22Rv1 (cell line): ENCODE measurements around the gene PPP2R5C.

Source experiments
- CTCF ChIP-seq: fragments of 450-650 bp; IDR thresholded peaks from 2 replicates; pipeline ENCODE4 v1.5.1; 2017; ENCODE audit warnings: mild to moderate bottlenecking
- ZFX ChIP-seq: fragments of 450-650 bp; IDR thresholded peaks from 2 replicates; pipeline ENCODE4 v1.6.1; 2017; ENCODE audit warnings: antibody characterized with exemption, borderline replicate concordance

DNA sequence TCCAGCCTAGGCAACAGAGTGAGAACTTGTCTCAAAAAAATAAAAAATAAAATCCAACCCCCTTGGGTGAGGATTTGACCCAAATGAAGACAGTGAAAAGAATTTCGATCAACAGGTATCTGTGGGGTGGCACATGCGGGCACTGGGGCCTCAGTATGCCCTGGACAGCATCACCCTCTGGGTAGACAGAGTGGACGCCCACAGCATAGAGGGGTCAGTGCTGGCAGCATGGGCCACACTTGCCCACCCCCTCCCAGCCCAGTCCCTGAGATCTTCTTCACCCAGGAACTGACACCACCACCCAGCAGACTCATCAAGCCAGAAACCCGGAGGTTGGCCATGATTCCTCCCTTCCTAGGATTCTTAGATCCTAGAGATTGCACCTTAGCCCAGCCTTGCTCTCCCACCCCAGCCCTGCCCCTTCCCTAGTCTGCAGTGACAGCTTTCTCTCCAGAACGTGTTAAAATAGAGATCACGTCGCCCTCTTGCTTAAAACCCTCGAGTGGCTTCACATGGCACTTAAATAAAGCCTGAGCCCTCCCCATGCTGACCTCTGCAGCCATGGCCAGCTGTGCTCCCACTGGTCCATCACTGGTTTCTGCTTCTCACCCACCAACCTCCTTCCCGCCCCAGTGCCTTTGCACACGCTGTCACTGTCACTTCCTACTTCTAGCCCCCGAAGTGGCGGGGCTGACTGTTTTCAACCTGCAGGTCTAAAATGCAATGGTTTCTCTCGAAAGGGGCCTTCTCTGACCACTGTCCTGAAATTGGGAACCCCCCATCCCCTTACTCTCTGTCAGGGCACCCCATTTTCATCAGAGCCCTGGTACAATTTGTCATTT is 176.6 kb downstream of the PPP2R5C start:
- TF ChIP-seq CTCF, result no peak
- TF ChIP-seq ZFX, result no peak
